IMR-90 (cell line): ENCODE results near the gene BDKRB1. TPM values are rescaled to one million over a fixed set of nuclear protein-coding genes. Genes with fewer than 3 reads are reported as not detected.

ENCODE experiments used
- ATAC-seq: fragments of 200-7000 bp; cut with Tn5 transposase; 2 replicates; pipeline ENCODE4 v1.9.1; 2020; ENCODE audit warnings: low read depth, mild to moderate bottlenecking, moderate library complexity
- BruUV-seq: library from RNA; stranded (reverse); fragments of 400-500 nt; replicated peaks from 2 replicates; lab custom pipeline; 2021; lab: Mats Ljungman, UMichigan
- CTCF ChIA-PET: fragments of 300-600 bp; formaldehyde crosslinking; extraction: SDS; loops from one replicate; lab custom pipeline; 2021; ENCODE audit warnings: antibody characterized with exemption; lab: Yijun Ruan, JAX
- POLR2A ChIA-PET: fragments of 300-600 bp; sonication (Branson Sonifier 250); formaldehyde crosslinking; loops from one replicate; lab custom pipeline; 2022; ENCODE audit warnings: antibody characterized with exemption; ENCODE audit not compliant: unreplicated experiment; lab: Charles Lee
- DNase-seq: peaks from one replicate; pipeline ENCODE4 v3.0.0; 2013
- H2AFZ ChIP-seq: replicated peaks from 2 replicates; pipeline ENCODE3; 2013; ENCODE audit warnings: low read length, mild to moderate bottlenecking; ENCODE audit not compliant: poor library complexity
- H2AK5ac ChIP-seq: 2 replicates; pipeline ENCODE4 v1.6.1; 2013; ENCODE audit warnings: low read depth, low read length, inconsistent platforms
- H2AK9ac ChIP-seq: replicated peaks from 2 replicates; pipeline ENCODE3; 2013; ENCODE audit warnings: mild to moderate bottlenecking, low read depth, low read length, moderate library complexity; ENCODE audit not compliant: poor library complexity
- H2BK120ac ChIP-seq: 2 replicates; pipeline ENCODE4 v1.6.1; 2013; ENCODE audit warnings: low read depth, low read length, inconsistent platforms
- H2BK15ac ChIP-seq: 3 replicates; pipeline ENCODE4 v1.6.1; 2013; ENCODE audit warnings: low read depth, low read length, inconsistent platforms
- H2BK20ac ChIP-seq: 2 replicates; pipeline ENCODE4 v1.6.1; 2013; ENCODE audit warnings: low read depth, mild to moderate bottlenecking, inconsistent platforms, low read length, moderate library complexity
- H2BK5ac ChIP-seq: 2 replicates; pipeline ENCODE4 v1.6.1; 2013; ENCODE audit warnings: mild to moderate bottlenecking, low read depth, low read length, inconsistent platforms; ENCODE audit not compliant: poor library complexity, severe bottlenecking
- H3K14ac ChIP-seq: replicated peaks from 2 replicates; pipeline ENCODE4 v1.6.1; 2013; ENCODE audit warnings: low read depth, low read length, inconsistent platforms
- H3K18ac ChIP-seq: 2 replicates; pipeline ENCODE4 v1.6.1; 2013; ENCODE audit warnings: low read depth, low read length, control low read depth
- H3K23ac ChIP-seq: 2 replicates; pipeline ENCODE4 v1.6.1; 2013; ENCODE audit warnings: low read depth, low read length, inconsistent platforms
- H3K27ac ChIP-seq: 2 replicates; pipeline ENCODE4 v1.5.1; 2013; ENCODE audit warnings: mild to moderate bottlenecking, control low read depth, low read length; ENCODE audit not compliant: insufficient read depth
- H3K27me3 ChIP-seq: 2 replicates; pipeline ENCODE4 v1.6.1; 2013; ENCODE audit warnings: low read length; ENCODE audit not compliant: control insufficient read depth, insufficient read depth
- H3K36me3 ChIP-seq: 2 replicates; pipeline ENCODE4 v1.6.1; 2013; ENCODE audit warnings: low read length, mixed read lengths; ENCODE audit not compliant: control insufficient read depth, insufficient read depth
- H3K4ac ChIP-seq: 2 replicates; pipeline ENCODE4 v1.6.1; 2013; ENCODE audit warnings: low read depth, low read length, inconsistent platforms
- H3K4me1 ChIP-seq: 2 replicates; pipeline ENCODE4 v1.6.1; 2013; ENCODE audit warnings: low read length, mixed read lengths; ENCODE audit not compliant: control insufficient read depth, insufficient read depth
- H3K4me2 ChIP-seq: 2 replicates; pipeline ENCODE4 v1.6.1; 2013; ENCODE audit warnings: low read depth, mild to moderate bottlenecking, control low read depth, low read length, moderate library complexity
- H3K4me3 ChIP-seq: 2 replicates; pipeline ENCODE4 v1.5.1; 2013; ENCODE audit warnings: low read depth, mild to moderate bottlenecking, control low read depth, low read length, moderate library complexity; ENCODE audit not compliant: insufficient read depth
- H3K56ac ChIP-seq: 2 replicates; pipeline ENCODE4 v1.6.1; 2013; ENCODE audit warnings: low read length, inconsistent platforms; ENCODE audit not compliant: insufficient read depth; ENCODE audit errors: extremely low read depth
- H3K79me1 ChIP-seq, 2 experiments: 2 replicates each; pipeline ENCODE4 v1.6.1; 2013; ENCODE audit warnings: low read length in 2 of 2, inconsistent platforms in 1 of 2, low read depth in 1 of 2
- H3K9ac ChIP-seq: 2 replicates; pipeline ENCODE4 v1.6.1; 2013; ENCODE audit warnings: low read depth, low read length, control low read depth
- H3K9me1 ChIP-seq: 2 replicates; pipeline ENCODE4 v1.6.1; 2013; ENCODE audit warnings: low read length, inconsistent platforms; ENCODE audit not compliant: insufficient read depth
- H3K9me3 ChIP-seq: 2 replicates; pipeline ENCODE4 v1.6.1; 2013; ENCODE audit warnings: low read length; ENCODE audit not compliant: control insufficient read depth, insufficient read depth
- H4K20me1 ChIP-seq: 2 replicates; pipeline ENCODE4 v1.6.1; 2013; ENCODE audit warnings: low read length, inconsistent platforms; ENCODE audit not compliant: insufficient read depth
- H4K5ac ChIP-seq: 2 replicates; pipeline ENCODE4 v1.6.1; 2013; ENCODE audit warnings: mild to moderate bottlenecking, low read depth, low read length, control low read depth
- H4K8ac ChIP-seq, 2 experiments: 2 replicates each; pipeline ENCODE4 v1.6.1; 2013; ENCODE audit warnings: low read depth in 2 of 2, low read length in 2 of 2, control low read depth in 1 of 2, inconsistent platforms in 1 of 2
- H4K91ac ChIP-seq: 2 replicates; pipeline ENCODE4 v1.6.1; 2013; ENCODE audit warnings: low read depth, low read length, inconsistent platforms; ENCODE audit not compliant: insufficient read depth
- BHLHE40 ChIP-seq: fragments of 150-350 bp; IDR thresholded peaks from 2 replicates; pipeline ENCODE4 v1.6.1; 2016; ENCODE audit warnings: mild to moderate bottlenecking, low read depth, low read length
- MXI1 ChIP-seq: IDR thresholded peaks from 2 replicates; pipeline ENCODE4 v1.6.1; 2012; ENCODE audit warnings: low read depth, mild to moderate bottlenecking, low read length, moderate library complexity, borderline replicate concordance
- POLR2A ChIP-seq: IDR thresholded peaks from 2 replicates; pipeline ENCODE4 v1.6.1; 2012; ENCODE audit warnings: mild to moderate bottlenecking, low read depth, low read length
- RCOR1 ChIP-seq: IDR thresholded peaks from 2 replicates; pipeline ENCODE4 v1.6.1; 2012; ENCODE audit warnings: mild to moderate bottlenecking, low read length, improper control_type of control experiment; ENCODE audit not compliant: insufficient replicate concordance
- RFX5 ChIP-seq: IDR thresholded peaks from 2 replicates; pipeline ENCODE4 v1.8.0; 2012; ENCODE audit warnings: low read depth, mild to moderate bottlenecking, low read length, moderate library complexity
- WGBS, 2 experiments: methylation state at CpG; one replicate each; pipeline versions ENCODE4 v1.1.5 to v1.1.7; 2013; ENCODE audit warnings: missing lambda C conversion rate in 2 of 2; ENCODE audit not compliant: insufficient read length in 1 of 2; ENCODE audit errors: extremely low coverage in 2 of 2; 5-methylcytosine and 5-hydroxymethylcytosine counted together
- dilution Hi-C: fragments of 300-500 bp; cut with HindIII; formaldehyde crosslinking; loops from one replicate; pipeline ENCODE4 v1.14.3; 2018; ENCODE audit warnings: low sequenced_read_pairs; ENCODE audit not compliant: unreplicated experiment
- in situ Hi-C: fragments of 300-500 bp; cut with MboI; formaldehyde crosslinking; loops from 3 replicates; pipeline ENCODE4 v1.14.3; 2019; ENCODE audit warnings: low sequenced_read_pairs, inconsistent platforms, mixed read lengths
- intact Hi-C: fragments of 100-400 bp; cut with micrococcal nuclease; formaldehyde crosslinking; loops from 2 replicates; pipeline ENCODE4 v1.10.0; 2022
- polyA plus RNA-seq, 3 experiments: library from polyadenylated mRNA; depleted of rRNA; stranded (reverse); fragments of >200 nt; gene quantifications; 2 replicates each; pipeline ENCODE4 v1.2.3, GENCODE V29; 2012; ENCODE audit warnings: low replicate concordance in 1 of 3
- total RNA-seq: library from RNA; depleted of rRNA; stranded (reverse); fragments of >200 nt; gene quantifications from 2 replicates; pipeline ENCODE4 v1.2.3, GENCODE V29; 2012
- TF ChIP-seq, protein P1 (sequence below): fragments of 150-350 bp; IDR thresholded peaks from 2 replicates; pipeline ENCODE4 v1.6.1; 2017; ENCODE audit warnings: mild to moderate bottlenecking, antibody characterized with exemption, low read length, low read depth
- TF ChIP-seq, protein P2 (sequence below): conservative IDR thresholded peaks from 2 replicates; pipeline ENCODE4 v1.5.1; 2012; ENCODE audit warnings: mild to moderate bottlenecking, low read depth, low read length, improper control_type of control experiment

Gene BDKRB1
- total and polyA plus RNA-seq, 2 of the 4 experiments (the other 2 are of a cell fraction), result 56.5 to 130 TPM

DNA sequence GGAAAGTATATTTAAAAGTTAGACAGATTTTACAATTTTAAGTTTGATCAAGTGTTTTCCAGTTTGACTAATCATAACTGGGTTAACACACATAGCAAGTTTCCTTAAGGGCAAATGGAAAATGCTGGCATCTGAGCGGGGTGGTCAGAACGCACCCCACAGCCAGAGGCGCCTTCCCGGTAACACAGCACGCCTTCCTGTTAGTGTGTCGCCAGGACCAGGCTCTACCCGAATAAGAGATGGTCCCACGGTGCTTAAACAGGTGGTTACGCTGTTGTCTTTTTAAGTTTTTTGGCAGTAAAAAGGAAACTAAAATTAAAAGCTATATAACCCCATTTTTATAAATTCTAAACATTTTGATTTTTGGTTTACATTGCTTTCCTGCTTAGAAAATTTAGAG lies 28.0 kb downstream of the BDKRB1 start:
- H3K4me3 ChIP-seq, result no peak overlapping the region
- TF ChIP-seq BHLHE40 (no peak), RFX5 (no peak), MXI1 (no peak), RCOR1 (no peak), POLR2A (no peak)
- TF ChIP-seq, protein P1, sequence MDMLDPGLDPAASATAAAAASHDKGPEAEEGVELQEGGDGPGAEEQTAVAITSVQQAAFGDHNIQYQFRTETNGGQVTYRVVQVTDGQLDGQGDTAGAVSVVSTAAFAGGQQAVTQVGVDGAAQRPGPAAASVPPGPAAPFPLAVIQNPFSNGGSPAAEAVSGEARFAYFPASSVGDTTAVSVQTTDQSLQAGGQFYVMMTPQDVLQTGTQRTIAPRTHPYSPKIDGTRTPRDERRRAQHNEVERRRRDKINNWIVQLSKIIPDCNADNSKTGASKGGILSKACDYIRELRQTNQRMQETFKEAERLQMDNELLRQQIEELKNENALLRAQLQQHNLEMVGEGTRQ, result no peak
- TF ChIP-seq, protein P2, sequence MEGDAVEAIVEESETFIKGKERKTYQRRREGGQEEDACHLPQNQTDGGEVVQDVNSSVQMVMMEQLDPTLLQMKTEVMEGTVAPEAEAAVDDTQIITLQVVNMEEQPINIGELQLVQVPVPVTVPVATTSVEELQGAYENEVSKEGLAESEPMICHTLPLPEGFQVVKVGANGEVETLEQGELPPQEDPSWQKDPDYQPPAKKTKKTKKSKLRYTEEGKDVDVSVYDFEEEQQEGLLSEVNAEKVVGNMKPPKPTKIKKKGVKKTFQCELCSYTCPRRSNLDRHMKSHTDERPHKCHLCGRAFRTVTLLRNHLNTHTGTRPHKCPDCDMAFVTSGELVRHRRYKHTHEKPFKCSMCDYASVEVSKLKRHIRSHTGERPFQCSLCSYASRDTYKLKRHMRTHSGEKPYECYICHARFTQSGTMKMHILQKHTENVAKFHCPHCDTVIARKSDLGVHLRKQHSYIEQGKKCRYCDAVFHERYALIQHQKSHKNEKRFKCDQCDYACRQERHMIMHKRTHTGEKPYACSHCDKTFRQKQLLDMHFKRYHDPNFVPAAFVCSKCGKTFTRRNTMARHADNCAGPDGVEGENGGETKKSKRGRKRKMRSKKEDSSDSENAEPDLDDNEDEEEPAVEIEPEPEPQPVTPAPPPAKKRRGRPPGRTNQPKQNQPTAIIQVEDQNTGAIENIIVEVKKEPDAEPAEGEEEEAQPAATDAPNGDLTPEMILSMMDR, result no peak
- H3K14ac ChIP-seq, result no peak overlapping the region
- no peak overlapping the region for H3K23ac ChIP-seq
- no peaks in the 10 kb centered on the region for H3K27me3 ChIP-seq
- intact Hi-C loops (loop anchor here (10.0 kb wide), 1 partner anchor 221 kb away; the partner anchor contains the start of gene PAPOLA), dilution Hi-C loops (no loop called here), in situ Hi-C loops (no loop called here)
- WGBS, 2 experiments, result no CpG with 5 or more reads among the region's 9 CpGs
- H3K18ac ChIP-seq, result no peak overlapping the region
- 0 out of 2 replicates have a peak, but pooled peaks cover 2% of the 10 kb centered on the region for H3K9me1 ChIP-seq
- no peak overlapping the region for H4K5ac ChIP-seq
- ChIA-PET CTCF (interaction anchor here (0.6 kb wide), 1 partner anchor 188 kb away, joined by 3 read pairs; no protein-coding TSS in a partner anchor), POLR2A (no interaction called here)
- H3K79me1 ChIP-seq, result peaks cover 0 to 3% of the 10 kb centered on the region in 2 experiments; a peak in 1 of 4 replicates
- H2BK15ac ChIP-seq, result no peak overlapping the region
- H3K4me1 ChIP-seq, result peaks cover 13% of the 10 kb centered on the region
- H3K9me3 ChIP-seq, result no peaks in the 10 kb centered on the region
- DNase-seq, result no peak
- no peak overlapping the region for H2BK120ac ChIP-seq
- BruUV-seq, result no TSS peak
- no peak overlapping the region for H2AK5ac ChIP-seq
- H3K56ac ChIP-seq, result no peak overlapping the region
- H4K8ac ChIP-seq, result no peak overlapping the region; a peak in 1 of 4 replicates
- no peak overlapping the region for H3K9ac ChIP-seq
- H2AK9ac ChIP-seq, result no peak overlapping the region
- no peak for ATAC-seq
- H2AFZ ChIP-seq, result no peak overlapping the region
- H3K4ac ChIP-seq, result no peak overlapping the region
- H3K36me3 ChIP-seq, result peaks cover 7% of the 10 kb centered on the region; the same call in 1 of the 2 replicates
- H2BK20ac ChIP-seq, result no peak overlapping the region
- H3K4me2 ChIP-seq, result no peak overlapping the region
- H3K27ac ChIP-seq, result no peak overlapping the region
- H4K20me1 ChIP-seq, result no peaks in the 10 kb centered on the region
- no peak overlapping the region for H4K91ac ChIP-seq
- no peak overlapping the region for H2BK5ac ChIP-seq
